IMR-90 (cell line): ENCODE data around the gene WDR81.

ENCODE experiments used
- BHLHE40 ChIP-seq: fragments of 150-350 bp; IDR thresholded peaks from 2 replicates; pipeline ENCODE4 v1.6.1; 2016; ENCODE audit warnings: mild to moderate bottlenecking, low read depth, low read length
- CEBPB ChIP-seq: IDR thresholded peaks from 2 replicates; pipeline ENCODE4 v1.6.1; 2012; ENCODE audit warnings: low read depth, low read length, improper control_type of control experiment
- FOS ChIP-seq: fragments of 150-350 bp; IDR thresholded peaks from 2 replicates; pipeline ENCODE4 v1.6.1; 2016; ENCODE audit warnings: low read depth, low read length
- MAZ ChIP-seq: IDR thresholded peaks from 2 replicates; pipeline ENCODE4 v1.6.1; 2012; ENCODE audit warnings: low read depth, mild to moderate bottlenecking, low read length, improper control_type of control experiment, moderate library complexity, borderline replicate concordance
- POLR2A ChIP-seq: IDR thresholded peaks from 2 replicates; pipeline ENCODE4 v1.6.1; 2012; ENCODE audit warnings: mild to moderate bottlenecking, low read depth, low read length
- RFX5 ChIP-seq: IDR thresholded peaks from 2 replicates; pipeline ENCODE4 v1.8.0; 2012; ENCODE audit warnings: low read depth, mild to moderate bottlenecking, low read length, moderate library complexity
- SMC3 ChIP-seq: fragments of 150-350 bp; IDR thresholded peaks from 2 replicates; pipeline ENCODE4 v1.6.1; 2016; ENCODE audit warnings: low read depth, mild to moderate bottlenecking, antibody characterized with exemption, low read length, moderate library complexity
- TF ChIP-seq, protein P1 (sequence below): conservative IDR thresholded peaks from 2 replicates; pipeline ENCODE4 v1.5.1; 2012; ENCODE audit warnings: mild to moderate bottlenecking, low read depth, low read length, improper control_type of control experiment

GRCh38 chr17:1743088-1743439 is 18.6 kb downstream of the WDR81 start:
- TF ChIP-seq POLR2A = no peak
- no peak for TF ChIP-seq CEBPB
- no peak for TF ChIP-seq BHLHE40
- TF ChIP-seq, protein P1, sequence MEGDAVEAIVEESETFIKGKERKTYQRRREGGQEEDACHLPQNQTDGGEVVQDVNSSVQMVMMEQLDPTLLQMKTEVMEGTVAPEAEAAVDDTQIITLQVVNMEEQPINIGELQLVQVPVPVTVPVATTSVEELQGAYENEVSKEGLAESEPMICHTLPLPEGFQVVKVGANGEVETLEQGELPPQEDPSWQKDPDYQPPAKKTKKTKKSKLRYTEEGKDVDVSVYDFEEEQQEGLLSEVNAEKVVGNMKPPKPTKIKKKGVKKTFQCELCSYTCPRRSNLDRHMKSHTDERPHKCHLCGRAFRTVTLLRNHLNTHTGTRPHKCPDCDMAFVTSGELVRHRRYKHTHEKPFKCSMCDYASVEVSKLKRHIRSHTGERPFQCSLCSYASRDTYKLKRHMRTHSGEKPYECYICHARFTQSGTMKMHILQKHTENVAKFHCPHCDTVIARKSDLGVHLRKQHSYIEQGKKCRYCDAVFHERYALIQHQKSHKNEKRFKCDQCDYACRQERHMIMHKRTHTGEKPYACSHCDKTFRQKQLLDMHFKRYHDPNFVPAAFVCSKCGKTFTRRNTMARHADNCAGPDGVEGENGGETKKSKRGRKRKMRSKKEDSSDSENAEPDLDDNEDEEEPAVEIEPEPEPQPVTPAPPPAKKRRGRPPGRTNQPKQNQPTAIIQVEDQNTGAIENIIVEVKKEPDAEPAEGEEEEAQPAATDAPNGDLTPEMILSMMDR = no peak
- no peak for TF ChIP-seq RFX5
- no peak for TF ChIP-seq MAZ
- no peak for TF ChIP-seq FOS
- no peak for TF ChIP-seq SMC3
